AG09319 (cell line): ENCODE data around the gene CHN2.
A peak's percentile ranks its signal among the peaks of the same experiment; 100 is the strongest.

Experiments
- DNase-seq: peaks from one replicate; pipeline ENCODE4 v3.0.0-alpha.2; 2010; ENCODE audit warnings: low read depth; ENCODE audit errors: extremely low read depth
- CTCF ChIP-seq: IDR thresholded peaks from 2 replicates; pipeline ENCODE4 v1.5.1; 2011; ENCODE audit warnings: low read depth, mild to moderate bottlenecking, inconsistent platforms, low read length, moderate library complexity

CHN2 gene

DNA sequence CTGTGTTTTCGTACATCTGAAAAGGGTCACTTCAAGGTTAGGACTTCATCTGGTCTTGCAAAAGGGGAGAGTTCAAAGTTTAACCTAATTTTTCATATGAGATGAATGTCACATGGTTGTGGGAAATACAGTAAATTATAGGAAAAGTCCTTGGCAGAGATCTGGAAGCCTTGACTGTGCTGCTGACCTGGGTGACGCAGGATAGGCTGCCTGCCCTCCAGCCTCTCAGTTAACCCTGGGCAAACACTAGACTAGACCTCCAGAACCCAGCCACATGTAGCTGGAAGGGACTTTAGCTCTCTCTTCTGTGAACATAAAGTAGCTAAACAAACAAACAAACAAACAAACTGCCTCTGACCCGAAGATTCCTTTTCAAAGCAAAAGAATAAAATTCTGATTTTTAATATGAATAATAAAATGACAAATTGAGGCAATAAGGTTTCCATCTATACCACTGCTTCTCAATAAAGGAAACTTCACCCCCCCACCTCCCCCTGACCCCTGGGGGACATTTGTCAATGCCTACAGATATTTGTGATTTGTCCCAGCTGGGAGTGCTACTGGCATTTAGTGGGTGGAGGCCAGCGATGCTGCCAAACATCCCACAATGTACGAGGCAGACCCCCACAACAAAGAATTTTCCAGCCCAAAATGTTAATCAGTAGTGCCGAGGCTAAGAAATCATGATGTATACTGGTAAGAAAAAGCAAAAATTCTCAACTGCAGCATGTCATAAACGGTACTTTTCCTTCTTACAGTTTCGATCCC lies 293.8 kb downstream of the CHN2 start:
- no peak for DNase-seq
- no peak for TF ChIP-seq CTCF

GRCh38 chr7:29488977-29489376 lies 294.4 kb downstream of the CHN2 start:
- no peak for DNase-seq

DNA sequence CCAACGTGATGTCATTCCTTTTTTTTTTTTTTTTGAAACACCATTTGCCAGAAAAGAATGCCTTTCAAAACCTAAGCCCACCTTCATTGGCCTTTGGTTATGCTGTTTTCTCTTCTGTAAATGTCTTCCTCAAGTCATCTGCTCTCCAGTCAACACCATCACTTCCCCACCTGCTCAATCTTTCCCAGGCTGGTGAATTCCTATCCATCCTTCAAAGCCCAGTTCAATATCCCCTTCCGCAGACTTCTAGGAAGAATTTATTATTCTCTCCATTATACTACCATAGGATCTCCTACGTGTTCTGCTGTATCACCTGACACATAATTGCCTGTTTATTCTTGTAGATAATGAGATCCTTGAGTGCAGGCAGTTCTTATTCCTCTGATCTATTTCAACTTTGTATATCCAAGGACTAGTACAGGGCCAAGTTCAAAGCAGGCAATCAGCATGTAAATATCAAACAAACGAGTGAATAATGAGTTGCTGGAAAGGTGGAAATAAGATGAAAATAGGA lies 295.6 kb downstream of the CHN2 start:
- DNase-seq = no peak
- TF ChIP-seq CTCF = no peak

More at GRCh38 chr7:29488977-29489376, 294.4 kb downstream of the CHN2 start:
- TF ChIP-seq CTCF = no peak

DNA sequence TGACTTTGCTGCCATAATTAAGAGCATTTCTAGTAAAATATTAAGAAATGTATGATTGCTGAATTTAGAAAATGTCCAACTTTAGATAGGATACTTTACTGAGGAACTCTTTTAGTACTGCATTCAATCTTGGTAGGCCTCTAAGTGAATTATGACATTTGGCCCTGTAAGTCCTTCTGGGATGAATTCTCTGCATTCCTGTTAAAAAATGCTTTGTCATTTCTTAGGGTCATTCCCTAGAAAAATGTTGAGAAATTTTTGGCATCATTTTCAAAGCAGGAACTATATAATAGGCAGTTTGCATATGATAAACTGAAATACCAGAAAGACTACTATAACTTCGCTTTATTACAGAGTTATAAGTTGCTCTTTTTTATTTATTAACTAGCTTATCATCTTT lies 299.8 kb downstream of the CHN2 start:
- TF ChIP-seq CTCF = no peak
- peak; percentile 12 for DNase-seq

DNA sequence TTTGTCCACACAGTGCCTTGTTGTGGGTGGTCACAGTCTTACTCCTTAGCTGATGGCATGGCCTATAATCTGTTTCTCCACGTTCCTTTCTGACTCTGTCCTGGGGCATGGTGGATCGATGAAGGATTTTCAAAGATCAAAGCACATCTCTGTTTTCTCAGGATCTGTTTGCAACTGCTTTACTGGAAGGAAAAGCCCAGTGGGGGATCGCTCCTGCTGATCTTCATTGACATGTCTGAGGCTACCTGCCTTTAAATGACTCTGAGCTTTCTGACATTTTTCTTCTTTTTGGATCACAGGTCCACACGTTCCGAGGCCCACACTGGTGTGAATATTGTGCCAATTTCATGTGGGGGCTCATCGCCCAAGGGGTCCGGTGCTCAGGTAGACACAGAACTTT lies 301.1 kb downstream of the CHN2 start:
- DNase-seq = no peak

GRCh38 chr7:29496355-29497020 lies 301.9 kb downstream of the CHN2 start:
- no peak for TF ChIP-seq CTCF
- no peak for DNase-seq

More for the DNA sequence above, 301.1 kb downstream of the CHN2 start:
- TF ChIP-seq CTCF = no peak

GRCh38 chr7:29499932-29500331 lies 305.4 kb downstream of the CHN2 start:
- TF ChIP-seq CTCF = no peak
- no peak for DNase-seq
